ENCODE measurements around the gene IPCEF1.
"Not testable (repeated sequence)": the region's sequence is repeated elsewhere in the genome, so short reads cannot be mapped to it uniquely, and the experiment has no call there.

The IPCEF1 gene

GRCh38 chr6:154331750-154332149 is 24.9 kb downstream of the IPCEF1 start:
- DNase-seq (ENCODE audit: low read depth in 2 of 2), result no peak

GRCh38 chr6:154329350-154330170 is 27.0 kb downstream of the IPCEF1 start:
- DNase-seq (ENCODE audit: low read depth in 2 of 2), result no peak

GRCh38 chr6:154327313-154327712 is 29.3 kb downstream of the IPCEF1 start:
- DNase-seq (ENCODE audit: low read depth in 2 of 2), result not testable (repeated sequence)

GRCh38 chr6:154325142-154325541 is 31.5 kb downstream of the IPCEF1 start:
- no peak for DNase-seq (ENCODE audit: low read depth in 2 of 2)

- DNase-seq (ENCODE audit: low read depth in 2 of 2), result no peak
Measured at GRCh38 chr6:154320181-154320580, 36.4 kb downstream of the IPCEF1 start.

GRCh38 chr6:154319231-154319858 is 37.3 kb downstream of the IPCEF1 start:
- DNase-seq (ENCODE audit: low read depth in 2 of 2), result no peak

GRCh38 chr6:154318721-154319120 is 37.9 kb downstream of the IPCEF1 start:
- no peak for DNase-seq (ENCODE audit: low read depth in 2 of 2)

- no peak for DNase-seq (ENCODE audit: low read depth in 2 of 2)
Measured at GRCh38 chr6:154316131-154316530, 40.5 kb downstream of the IPCEF1 start.

GRCh38 chr6:154314084-154314483 is 42.5 kb downstream of the IPCEF1 start:
- no peak for DNase-seq (ENCODE audit: low read depth in 2 of 2)

GRCh38 chr6:154308986-154309385 is 47.6 kb downstream of the IPCEF1 start:
- DNase-seq (ENCODE audit: low read depth in 2 of 2), result no peak

- no peak for DNase-seq (ENCODE audit: low read depth in 2 of 2)
Measured at GRCh38 chr6:154307696-154308425, 48.7 kb downstream of the IPCEF1 start.

GRCh38 chr6:154307147-154307546 is 49.5 kb downstream of the IPCEF1 start:
- DNase-seq (ENCODE audit: low read depth in 2 of 2), result not testable (repeated sequence)

- DNase-seq (ENCODE audit: low read depth in 2 of 2), result no peak
Measured at GRCh38 chr6:154306696-154307095, 49.9 kb downstream of the IPCEF1 start.

- no peak for DNase-seq (ENCODE audit: low read depth in 2 of 2)
Measured at GRCh38 chr6:154304191-154304590, 52.4 kb downstream of the IPCEF1 start.

GRCh38 chr6:154303642-154304041 is 53.0 kb downstream of the IPCEF1 start:
- DNase-seq (ENCODE audit: low read depth in 2 of 2), result not testable (repeated sequence)

GRCh38 chr6:154301839-154302752 is 54.5 kb downstream of the IPCEF1 start:
- peak in 1 of 2 donors; percentile 1 for DNase-seq (ENCODE audit: low read depth in 2 of 2)

GRCh38 chr6:154301086-154301625 is 55.4 kb downstream of the IPCEF1 start:
- DNase-seq (ENCODE audit: low read depth in 2 of 2), result no peak

GRCh38 chr6:154298297-154298696 is 58.3 kb downstream of the IPCEF1 start:
- no peak for DNase-seq (ENCODE audit: low read depth in 2 of 2)

- DNase-seq (ENCODE audit: low read depth in 2 of 2), result no peak
Measured at GRCh38 chr6:154297721-154298120, 58.9 kb downstream of the IPCEF1 start.

GRCh38 chr6:154297210-154297609 is 59.4 kb downstream of the IPCEF1 start:
- no peak for DNase-seq (ENCODE audit: low read depth in 2 of 2)

GRCh38 chr6:154295733-154296132 is 60.9 kb downstream of the IPCEF1 start:
- DNase-seq (ENCODE audit: low read depth in 2 of 2), result no peak
